Thyroid gland (tissue), 4 donors: ENCODE data around the gene KCNK4. TPM values are rescaled to one million over a fixed set of nuclear protein-coding genes. Genes with fewer than 3 reads are reported as not detected.

Experiments used
- DNase-seq, 2 donors: peaks; one replicate each; pipeline ENCODE4 v3.0.0-alpha.2; 2019
- H3K27ac ChIP-seq, 3 donors: fragments of 200-600 bp; sonication (generic); 1 replicate in 2 of 3; 2 replicates in 1 of 3; pipeline ENCODE4 v1.5.1; 2016 to 2019; ENCODE audit warnings: mild to moderate bottlenecking in 1 of 3, moderate library complexity in 1 of 3
- H3K27me3 ChIP-seq: fragments of 200-600 bp; sonication (generic); one replicate; pipeline ENCODE4 v1.5.1; 2019
- H3K36me3 ChIP-seq, 2 donors: fragments of 200-600 bp; sonication (generic); one replicate each; pipeline ENCODE4 v1.5.1; 2016 to 2019
- H3K4me1 ChIP-seq, 2 donors: fragments of 200-600 bp; sonication (generic); one replicate each; pipeline ENCODE4 v1.5.1; 2017 to 2019
- H3K4me3 ChIP-seq, 3 donors: fragments of 200-600 bp; sonication (generic); replicated peaks in 1 of 3; 1 replicate in 2 of 3; 2 replicates in 1 of 3; pipeline ENCODE4 v1.5.1; 2016; ENCODE audit warnings: mild to moderate bottlenecking in 1 of 3
- H3K9me3 ChIP-seq: fragments of 200-600 bp; sonication (generic); one replicate; pipeline ENCODE4 v1.5.1; 2017
- POLR2A ChIP-seq, 2 donors: fragments of 450-650 bp; IDR thresholded peaks; one replicate each; pipeline ENCODE4 v1.6.1; 2017; ENCODE audit warnings: antibody characterized with exemption in 2 of 2, mild to moderate bottlenecking in 2 of 2, moderate library complexity in 1 of 2
- WGBS, 2 donors: methylation state at CpG; one replicate each; pipeline ENCODE4 v1.1.5; 2017; 5-methylcytosine and 5-hydroxymethylcytosine counted together
- intact Hi-C: fragments of 100-400 bp; cut with DNase I; formaldehyde crosslinking; loops from one replicate; pipeline ENCODE4 v1.15.1; 2023
- total RNA-seq, 4 donors: library from RNA; depleted of rRNA; stranded (reverse); fragments of >200 nt; gene quantifications; one replicate each; pipeline ENCODE4 v1.2.3, GENCODE V29; 2016
- TF ChIP-seq, protein P1 (sequence below), 6 experiments: fragments of 200-600 bp in 3 of 6; fragments of 450-650 bp in 3 of 6; sonication (generic) in 3 of 6; IDR thresholded peaks; one replicate each; pipeline ENCODE4 v1.5.1; 2016 to 2019; ENCODE audit warnings: antibody characterized with exemption in 6 of 6, mild to moderate bottlenecking in 2 of 6, inconsistent platforms in 1 of 6, moderate library complexity in 1 of 6

KCNK4 gene
- total RNA-seq, 4 donors from 2014 or later = not detected

DNA sequence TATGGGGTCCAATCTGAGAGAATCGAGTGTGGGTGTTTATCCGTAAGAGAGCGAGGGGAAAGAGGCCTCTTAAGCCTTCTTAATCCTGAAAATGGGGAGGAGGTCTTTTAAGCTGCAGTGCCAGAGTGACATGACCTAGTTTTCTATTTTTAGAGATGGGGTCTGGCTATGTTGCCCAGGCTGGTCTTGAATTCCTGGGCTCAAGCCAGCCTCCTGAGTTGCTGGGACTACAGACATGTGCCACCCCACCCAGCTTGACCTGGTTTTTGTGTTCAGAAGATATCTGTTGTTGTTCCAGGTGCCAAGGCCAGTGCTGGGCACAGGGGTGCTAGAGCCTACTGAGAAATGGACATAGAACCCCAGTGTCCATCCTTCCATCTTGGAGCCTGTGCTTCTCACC is 8.0 kb upstream of the KCNK4 start:
- WGBS, 2 donors = 94% methylated on average over 3 of the region's 3 CpGs
- intact Hi-C loops = no loop called here
- Histone ChIP-seq H3K27ac (no peak overlapping the region), H3K4me1 (peaks cover 9 to 23% of the 10 kb centered on the region in 2 donors), H3K27me3 (no peaks in the 10 kb centered on the region), H3K9me3 (no peaks in the 10 kb centered on the region), H3K36me3 (peaks cover 0 to 7% of the 10 kb centered on the region in 2 donors), H3K4me3 (no peak overlapping the region)
- no peak for DNase-seq
- TF ChIP-seq, protein P1, sequence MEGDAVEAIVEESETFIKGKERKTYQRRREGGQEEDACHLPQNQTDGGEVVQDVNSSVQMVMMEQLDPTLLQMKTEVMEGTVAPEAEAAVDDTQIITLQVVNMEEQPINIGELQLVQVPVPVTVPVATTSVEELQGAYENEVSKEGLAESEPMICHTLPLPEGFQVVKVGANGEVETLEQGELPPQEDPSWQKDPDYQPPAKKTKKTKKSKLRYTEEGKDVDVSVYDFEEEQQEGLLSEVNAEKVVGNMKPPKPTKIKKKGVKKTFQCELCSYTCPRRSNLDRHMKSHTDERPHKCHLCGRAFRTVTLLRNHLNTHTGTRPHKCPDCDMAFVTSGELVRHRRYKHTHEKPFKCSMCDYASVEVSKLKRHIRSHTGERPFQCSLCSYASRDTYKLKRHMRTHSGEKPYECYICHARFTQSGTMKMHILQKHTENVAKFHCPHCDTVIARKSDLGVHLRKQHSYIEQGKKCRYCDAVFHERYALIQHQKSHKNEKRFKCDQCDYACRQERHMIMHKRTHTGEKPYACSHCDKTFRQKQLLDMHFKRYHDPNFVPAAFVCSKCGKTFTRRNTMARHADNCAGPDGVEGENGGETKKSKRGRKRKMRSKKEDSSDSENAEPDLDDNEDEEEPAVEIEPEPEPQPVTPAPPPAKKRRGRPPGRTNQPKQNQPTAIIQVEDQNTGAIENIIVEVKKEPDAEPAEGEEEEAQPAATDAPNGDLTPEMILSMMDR (IDR thresholded peaks at IDR 0.05) = no peak
- no peak for TF ChIP-seq POLR2A (IDR thresholded peaks at IDR 0.05)

DNA sequence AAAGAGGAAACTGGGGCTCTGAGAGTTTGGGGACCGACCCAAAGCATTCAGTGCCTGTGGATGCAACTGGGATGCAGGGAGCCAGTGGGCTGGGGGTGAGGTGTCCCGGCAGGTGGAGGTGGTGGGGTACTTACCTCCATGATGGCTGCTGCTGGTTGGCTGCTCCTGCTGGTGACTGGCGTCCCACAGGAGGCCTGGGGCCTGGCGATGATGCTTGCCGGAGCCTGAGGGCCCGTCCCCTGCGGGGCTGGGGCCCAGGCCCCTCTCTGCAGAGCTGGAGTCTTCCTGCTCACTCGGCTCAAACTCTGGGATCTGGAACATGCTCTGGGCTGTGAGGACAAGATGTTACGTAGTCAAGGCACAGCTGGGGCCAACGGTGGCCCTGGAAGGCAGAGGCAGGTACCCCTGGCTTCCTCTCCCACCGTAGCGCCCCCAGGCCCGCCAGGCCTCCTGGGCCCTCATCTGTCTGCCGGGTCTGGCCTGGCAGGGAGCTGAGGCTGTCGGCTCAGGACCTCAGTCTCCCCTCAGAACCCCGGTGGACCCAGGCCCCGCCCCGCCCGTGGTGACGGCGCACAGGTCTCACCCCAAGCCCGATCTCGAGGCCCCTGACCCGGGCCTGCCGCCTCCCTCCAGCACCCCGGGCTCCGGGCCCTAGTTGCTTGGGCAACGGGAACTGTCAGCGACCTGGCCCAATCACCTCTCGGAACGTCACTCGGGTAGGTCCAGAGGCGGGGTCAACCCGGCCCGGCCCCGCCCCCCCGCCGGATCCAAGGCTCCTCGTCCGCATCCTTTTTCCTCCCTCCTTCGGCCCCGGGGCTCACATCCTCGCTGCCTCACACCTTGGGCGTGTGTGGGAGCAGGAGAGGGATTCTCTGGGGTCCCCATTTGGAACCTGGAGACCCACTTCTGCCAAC is 6.8 kb upstream of the KCNK4 start, which contains the start of gene BAD:
TSS of gene BAD (minus strand) at position 618 of the 914 bp plus-strand sequence. CDS start at position 321, 297 bp downstream.
- no peaks in the 10 kb centered on the region for H3K27me3 ChIP-seq
- TF ChIP-seq, protein P1 (IDR thresholded peaks at IDR 0.05) = no peak
- TF ChIP-seq POLR2A (IDR thresholded peaks at IDR 0.05) = peak in 1 of 2 donors; percentile 79
- H3K9me3 ChIP-seq = no peaks in the 10 kb centered on the region
- H3K27ac ChIP-seq = peak within 1 kb of the TSS; percentile 83 to 91 (median 90)
- H3K4me1 ChIP-seq = peaks cover 9 to 23% of the 10 kb centered on the region in 2 donors
- peak; percentile 95 to 96 for DNase-seq
- WGBS, 2 donors = 4 to 34% methylated on average over 2 to 24 of the region's 44 CpGs
- intact Hi-C loops = no loop called here
- H3K4me3 ChIP-seq = peak within 1 kb of the TSS; percentile 81 to 91 (median 88)
- no peaks in the 10 kb centered on the region for H3K36me3 ChIP-seq

DNA sequence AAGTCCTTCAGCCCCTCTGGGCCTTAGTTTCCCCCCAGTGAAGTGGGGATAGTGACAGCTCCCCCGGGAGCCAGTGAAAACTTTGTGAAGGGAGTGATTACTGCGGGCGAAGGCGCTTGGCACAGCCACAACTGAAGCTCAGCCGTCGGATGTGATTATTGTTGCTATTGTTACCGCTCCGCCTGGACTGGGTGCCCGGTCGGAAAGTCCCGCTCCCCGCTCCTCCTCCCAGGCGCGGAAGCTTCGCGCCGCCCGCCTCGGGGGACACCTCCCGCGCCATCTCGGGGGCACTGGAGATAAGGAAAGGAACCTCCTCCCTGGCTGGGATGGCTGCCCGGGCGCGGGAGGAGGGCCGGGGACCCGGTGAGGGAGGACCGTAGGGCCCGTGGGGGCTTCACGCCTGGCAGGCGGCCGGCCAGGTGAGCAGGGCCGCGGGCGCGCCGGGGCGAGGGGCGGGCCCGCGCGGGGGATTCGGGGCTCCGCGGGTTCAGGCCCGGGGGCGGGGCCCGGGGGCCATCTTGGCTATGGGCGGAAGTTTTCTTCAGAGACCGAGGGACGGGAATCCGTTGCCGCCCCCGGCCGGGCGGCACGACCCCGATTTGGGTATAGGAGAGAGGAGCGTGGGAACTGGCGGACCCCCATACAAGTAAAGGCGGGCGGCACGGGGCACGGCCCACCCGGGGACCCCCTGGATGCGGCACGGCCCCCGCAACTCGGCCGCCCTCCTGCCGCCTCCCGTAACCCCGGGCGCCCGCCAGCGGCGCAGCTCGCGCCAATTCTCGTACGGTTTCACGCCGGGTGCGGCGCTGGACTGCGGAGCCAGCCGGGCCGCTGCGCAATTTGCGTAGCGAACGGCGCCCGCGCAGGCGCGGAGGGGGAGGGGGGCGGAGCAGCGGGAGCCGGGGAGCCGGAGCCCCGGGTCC is 5.9 kb upstream of the KCNK4 start, which contains the start of gene GPR137:
TSS of gene GPR137 (plus strand) at position 887 of the 923 bp plus-strand sequence. CDS start 677 bp downstream, outside the sequence.
- peak; percentile 86 to 87 for DNase-seq
- Histone ChIP-seq H3K27ac (peak within 1 kb of the TSS; percentile 83 to 91 (median 90)), H3K4me3 (peak within 1 kb of the TSS; percentile 81 to 91 (median 88)), H3K4me1 (peaks cover 9 to 23% of the 10 kb centered on the region in 2 donors), H3K36me3 (no peaks in the 10 kb centered on the region), H3K9me3 (no peaks in the 10 kb centered on the region), H3K27me3 (no peaks in the 10 kb centered on the region)
- intact Hi-C loops = no loop called here
- peak in 1 of 2 donors; percentile 59 for TF ChIP-seq POLR2A (IDR thresholded peaks at IDR 0.05)
- TF ChIP-seq, protein P1 (IDR thresholded peaks at IDR 0.05) = no peak
- WGBS, 2 donors = 0 to 1% methylated on average over 18 to 29 of the region's 102 CpGs

DNA sequence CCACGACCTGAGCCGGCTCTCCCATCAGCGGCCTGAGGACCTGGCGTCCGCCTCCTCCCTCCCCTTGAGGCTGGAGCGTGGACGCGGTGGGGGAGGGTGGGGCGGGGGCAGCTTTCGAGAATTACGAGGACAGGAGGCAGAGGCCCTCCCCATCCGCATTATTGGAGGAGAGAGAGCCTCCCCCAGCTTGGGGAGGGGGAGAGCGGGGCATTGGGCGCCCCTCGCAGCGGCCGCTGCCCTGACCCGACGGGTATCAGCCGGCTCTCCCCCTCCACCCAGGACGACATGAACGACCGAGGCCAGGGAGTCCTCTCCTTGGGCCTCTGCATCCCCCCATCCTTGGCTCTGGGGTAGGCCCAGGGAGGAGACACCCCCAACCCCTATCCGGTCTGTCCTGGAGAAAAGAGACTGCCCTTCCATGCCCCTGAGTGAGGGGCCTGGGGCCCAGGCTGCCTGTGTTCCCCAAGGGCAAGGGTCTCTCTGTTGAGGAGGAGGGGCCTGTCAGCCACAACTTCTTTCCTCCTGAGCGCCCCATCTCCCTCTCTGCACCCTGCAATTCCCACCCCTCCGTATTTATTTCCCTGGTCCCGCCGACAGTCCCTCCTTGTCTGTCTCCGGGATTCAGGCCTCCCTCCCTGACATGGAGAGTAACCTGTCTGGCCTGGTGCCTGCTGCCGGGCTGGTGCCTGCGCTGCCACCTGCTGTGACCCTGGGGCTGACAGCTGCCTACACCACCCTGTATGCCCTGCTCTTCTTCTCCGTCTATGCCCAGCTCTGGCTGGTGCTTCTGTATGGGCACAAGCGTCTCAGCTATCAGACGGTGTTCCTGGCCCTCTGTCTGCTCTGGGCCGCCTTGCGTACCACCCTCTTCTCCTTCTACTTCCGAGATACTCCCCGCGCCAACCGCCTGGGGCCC is 5.0 kb upstream of the KCNK4 start:
- intact Hi-C loops = no loop called here
- WGBS, 2 donors = 40 to 61% methylated on average over 16 to 27 of the region's 40 CpGs
- H3K27ac ChIP-seq = peak overlapping the region; percentile 83 to 91 (median 90)
- H3K27me3 ChIP-seq = no peaks in the 10 kb centered on the region
- H3K4me3 ChIP-seq = peak overlapping the region in 2 of 3 donors; percentile 88 to 91
- no peaks in the 10 kb centered on the region for H3K9me3 ChIP-seq
- TF ChIP-seq, protein P1 (IDR thresholded peaks at IDR 0.05) = no peak
- no peak for TF ChIP-seq POLR2A (IDR thresholded peaks at IDR 0.05)
- H3K4me1 ChIP-seq = peaks cover 9 to 25% of the 10 kb centered on the region in 2 donors
- DNase-seq = peak; percentile 40 to 42
- H3K36me3 ChIP-seq = no peaks in the 10 kb centered on the region
